ENCODE results near the gene RAB43. TPM values are rescaled to one million over a fixed set of nuclear protein-coding genes. Genes with fewer than 3 reads are reported as not detected.

The RAB43 gene
- total and polyA plus RNA-seq, 3 donors from 2014 or later = 12.4 to 28.2 (median 27.2) TPM

GRCh38 chr3:129063091-129063640, 58.4 kb downstream of the RAB43 start:
- DNase-seq = no peak
- WGBS, 2 donors = 86 to 90% methylated on average over 10 of the region's 10 CpGs
- H3K36me3 ChIP-seq (ENCODE audit: low read depth, missing control alignments) = no peaks in the 10 kb centered on the region
- no peak overlapping the region for H3K4me3 ChIP-seq
- TF ChIP-seq CTCF (IDR thresholded peaks at IDR 0.05) (no peak), POLR2A (IDR thresholded peaks at IDR 0.05) (no peak)
- peaks cover 5% of the 10 kb centered on the region for H3K4me1 ChIP-seq
- intact Hi-C loops (cut with DNase I; ENCODE audit: low total_unique reads) = no loop called here
- no peak overlapping the region for H3K27ac ChIP-seq
- no peaks in the 10 kb centered on the region for H3K27me3 ChIP-seq
- H3K9me3 ChIP-seq = no peaks in the 10 kb centered on the region

GRCh38 chr3:129061888-129062834, 59.4 kb downstream of the RAB43 start:
- 89 to 92% methylated on average over 12 to 28 of the region's 32 CpGs for WGBS, 2 donors
- H3K27ac ChIP-seq = no peak overlapping the region
- H3K27me3 ChIP-seq = no peaks in the 10 kb centered on the region
- H3K9me3 ChIP-seq = no peaks in the 10 kb centered on the region
- intact Hi-C loops (cut with DNase I; ENCODE audit: low total_unique reads) = no loop called here
- DNase-seq = no peak
- H3K36me3 ChIP-seq (ENCODE audit: low read depth, missing control alignments) = no peaks in the 10 kb centered on the region
- H3K4me3 ChIP-seq = no peak overlapping the region
- TF ChIP-seq POLR2A (IDR thresholded peaks at IDR 0.05) (no peak), CTCF (IDR thresholded peaks at IDR 0.05) (no peak)
- H3K4me1 ChIP-seq = peaks cover 3% of the 10 kb centered on the region

GRCh38 chr3:129061023-129061887, 60.3 kb downstream of the RAB43 start:
- WGBS, 2 donors = 87 to 94% methylated on average over 13 to 19 of the region's 19 CpGs
- Histone ChIP-seq H3K36me3 (ENCODE audit: low read depth, missing control alignments) (no peaks in the 10 kb centered on the region), H3K4me3 (no peak overlapping the region), H3K4me1 (peaks cover 3% of the 10 kb centered on the region), H3K9me3 (no peaks in the 10 kb centered on the region), H3K27ac (no peak overlapping the region), H3K27me3 (no peaks in the 10 kb centered on the region)
- intact Hi-C loops (cut with DNase I; ENCODE audit: low total_unique reads) = no loop called here
- DNase-seq = no peak
- TF ChIP-seq POLR2A (IDR thresholded peaks at IDR 0.05) (no peak), CTCF (IDR thresholded peaks at IDR 0.05) (no peak)

- no peak for DNase-seq
- Histone ChIP-seq H3K4me1 (peaks cover 3% of the 10 kb centered on the region), H3K36me3 (ENCODE audit: low read depth, missing control alignments) (no peaks in the 10 kb centered on the region), H3K27ac (no peak within 1 kb of the TSS), H3K9me3 (no peaks in the 10 kb centered on the region), H3K4me3 (no peak within 1 kb of the TSS), H3K27me3 (no peaks in the 10 kb centered on the region)
- whole genome bisulfite sequencing, 2 donors = 89 to 92% methylated on average over 9 to 13 of the region's 13 CpGs
- intact Hi-C loops (cut with DNase I; ENCODE audit: low total_unique reads) = no loop called here
- TF ChIP-seq CTCF (IDR thresholded peaks at IDR 0.05) (no peak), POLR2A (IDR thresholded peaks at IDR 0.05) (no peak)
Observed at GRCh38 chr3:129060276-129061022, 61.2 kb downstream of the RAB43 start, which contains the start of gene GP9. GP9 (plus strand) TSS chr3:129060779; CDS start chr3:129061740, 961 bp downstream.

Data from testis (tissue), 3 donors.